Neuronal stem cell (in vitro differentiated cells): Measurements from ENCODE around the gene TTC32.
A peak's percentile ranks its signal among the peaks of the same experiment; 100 is the strongest.

Experiments used
- DNase-seq: peaks from one replicate; pipeline ENCODE4 v3.0.0-alpha.2; 2013; ENCODE audit warnings: low spot score
- H2AFZ ChIP-seq: one replicate; pipeline ENCODE4 v1.6.1; 2013; ENCODE audit warnings: mild to moderate bottlenecking, low read length, inconsistent platforms
- H2AK5ac ChIP-seq: 2 replicates; pipeline ENCODE4 v1.6.1; 2013; ENCODE audit warnings: low read depth, mild to moderate bottlenecking, inconsistent platforms, low read length, moderate library complexity, mixed read lengths
- H2BK120ac ChIP-seq: 2 replicates; pipeline ENCODE4 v1.6.1; 2013; ENCODE audit warnings: low read depth, mild to moderate bottlenecking, inconsistent platforms, low read length, moderate library complexity, mixed read lengths
- H2BK12ac ChIP-seq: one replicate; pipeline ENCODE4 v1.6.1; 2013; ENCODE audit warnings: low read length, inconsistent platforms
- H2BK15ac ChIP-seq: 2 replicates; pipeline ENCODE4 v1.6.1; 2013; ENCODE audit warnings: mild to moderate bottlenecking, low read length, inconsistent platforms, mixed read lengths
- H2BK5ac ChIP-seq: one replicate; pipeline ENCODE4 v1.6.1; 2013; ENCODE audit warnings: inconsistent platforms, mild to moderate bottlenecking, low read length, moderate library complexity
- H3K14ac ChIP-seq: one replicate; pipeline ENCODE4 v1.6.1; 2013; ENCODE audit warnings: low read length, inconsistent platforms
- H3K18ac ChIP-seq: 2 replicates; pipeline ENCODE4 v1.6.1; 2013; ENCODE audit warnings: low read length, inconsistent platforms
- H3K23ac ChIP-seq: 2 replicates; pipeline ENCODE4 v1.6.1; 2013; ENCODE audit warnings: low read depth, mild to moderate bottlenecking, mixed read lengths, low read length, inconsistent platforms; ENCODE audit not compliant: poor library complexity
- H3K27ac ChIP-seq: replicated peaks from 3 replicates; pipeline ENCODE4 v1.5.1; 2013; ENCODE audit warnings: low read length, inconsistent platforms
- H3K27me3 ChIP-seq, 3 experiments: 2 replicates each; pipeline ENCODE4 v1.6.1; 2013; ENCODE audit warnings: low read length in 3 of 3, mild to moderate bottlenecking in 2 of 3, inconsistent platforms in 1 of 3, low read depth in 1 of 3, mixed read lengths in 1 of 3, moderate library complexity in 1 of 3; ENCODE audit not compliant: control insufficient read depth in 3 of 3, insufficient read depth in 3 of 3
- H3K36me3 ChIP-seq, 2 donors: replicated peaks in 1 of 2; 2 replicates each; pipeline ENCODE4 v1.6.1; 2013; ENCODE audit warnings: low read length in 2 of 2; ENCODE audit not compliant: control insufficient read depth in 2 of 2, insufficient read depth in 2 of 2
- H3K4ac ChIP-seq: 2 replicates; pipeline ENCODE4 v1.6.1; 2013; ENCODE audit warnings: inconsistent platforms, mild to moderate bottlenecking, low read length, moderate library complexity
- H3K4me1 ChIP-seq, 2 donors: 1 replicate in 1 of 2; 2 replicates in 1 of 2; pipeline ENCODE4 v1.6.1; 2013; ENCODE audit warnings: low read length in 2 of 2, low read depth in 1 of 2; ENCODE audit not compliant: control insufficient read depth in 2 of 2, insufficient read depth in 1 of 2
- H3K4me2 ChIP-seq: one replicate; pipeline ENCODE4 v1.6.1; 2013; ENCODE audit warnings: mild to moderate bottlenecking, low read length, inconsistent platforms; ENCODE audit not compliant: insufficient read depth, poor library complexity, severe bottlenecking
- H3K4me3 ChIP-seq, 2 donors: 2 replicates each; pipeline ENCODE4 v1.5.1; 2013; ENCODE audit warnings: low read length in 2 of 2, mild to moderate bottlenecking in 2 of 2, inconsistent platforms in 1 of 2, moderate library complexity in 1 of 2
- H3K79me1 ChIP-seq: one replicate; pipeline ENCODE4 v1.6.1; 2013; ENCODE audit warnings: low read depth, mild to moderate bottlenecking, inconsistent platforms, low read length, moderate library complexity
- H3K9ac ChIP-seq: one replicate; pipeline ENCODE4 v1.6.1; 2013; ENCODE audit warnings: mild to moderate bottlenecking, low read depth, low read length, inconsistent platforms; ENCODE audit not compliant: poor library complexity
- H3K9me3 ChIP-seq, 2 donors: replicated peaks in 1 of 2; 2 replicates each; pipeline versions ENCODE3 to v1.6.1; 2013; ENCODE audit warnings: low read length in 2 of 2, mild to moderate bottlenecking in 2 of 2, inconsistent platforms in 1 of 2, low read depth in 1 of 2, mixed read lengths in 1 of 2, moderate library complexity in 1 of 2; ENCODE audit not compliant: control insufficient read depth in 2 of 2, insufficient read depth in 1 of 2
- H4K8ac ChIP-seq: one replicate; pipeline ENCODE4 v1.6.1; 2013; ENCODE audit warnings: low read depth, mild to moderate bottlenecking, inconsistent platforms, low read length, moderate library complexity
- H4K91ac ChIP-seq: one replicate; pipeline ENCODE4 v1.6.1; 2013; ENCODE audit warnings: low read length, low read depth, mild to moderate bottlenecking, inconsistent platforms; ENCODE audit not compliant: poor library complexity
- WGBS, 2 donors: extraction: QIAGEN DNeasy Blood & Tissue Kit; methylation state at CpG; one replicate each; pipeline ENCODE4 v1.1.7; 2013; ENCODE audit warnings: missing lambda C conversion rate in 2 of 2, mixed read lengths in 1 of 2; ENCODE audit not compliant: insufficient read length in 2 of 2, insufficient replicate concordance in 1 of 2; ENCODE audit errors: extremely low coverage in 2 of 2; 5-methylcytosine and 5-hydroxymethylcytosine counted together

TTC32 gene

DNA sequence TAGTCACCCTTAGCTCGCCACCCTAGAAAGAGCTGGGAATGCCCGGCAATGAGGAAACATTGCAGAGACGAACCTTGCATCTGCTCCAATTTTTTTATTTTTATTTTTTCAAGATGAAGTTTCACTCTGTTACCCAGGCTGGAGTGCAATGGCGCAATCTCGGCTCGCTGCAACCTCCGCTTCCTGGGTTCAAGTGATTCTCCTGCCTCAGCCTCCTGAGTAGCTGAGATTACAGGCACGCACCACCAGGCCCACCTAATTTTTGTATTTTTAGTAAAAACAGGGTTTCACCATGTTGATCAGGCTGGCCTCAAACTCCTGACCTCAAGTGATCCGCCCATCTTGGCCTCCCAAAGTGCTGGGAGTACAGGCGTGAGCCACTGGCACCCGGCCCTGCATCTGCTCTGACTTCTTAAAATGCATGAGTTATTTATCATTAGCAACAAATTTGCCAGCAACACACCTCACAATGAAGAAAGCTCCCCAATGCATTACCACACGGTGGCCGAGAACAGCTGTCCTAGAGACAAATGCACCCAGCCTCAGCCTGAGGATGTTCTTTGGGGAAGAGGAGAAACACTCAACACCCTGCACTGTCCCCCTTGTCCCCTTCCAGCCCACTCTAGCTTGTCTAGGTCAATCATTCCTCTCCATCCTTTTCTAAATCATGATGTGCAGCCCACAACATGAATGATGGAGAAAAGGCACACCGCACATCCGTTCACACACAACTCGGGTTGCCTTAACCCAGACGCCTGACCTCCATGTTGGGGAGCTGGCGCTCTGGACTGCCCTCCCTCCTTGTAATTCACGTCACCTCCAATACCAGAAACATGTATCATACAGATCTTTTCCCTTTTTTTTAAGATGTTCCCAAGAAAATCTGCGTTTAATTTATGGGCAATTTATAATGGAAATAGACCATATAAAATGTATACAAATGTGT, 46.9 kb downstream of the TTC32 start:
- Histone ChIP-seq H3K23ac (no peak overlapping the region), H3K27me3 (peaks cover 0 to 39% (median 0%) of the 10 kb centered on the region in 3 experiments), H3K4me2 (no peak overlapping the region), H3K4me3 (no peak overlapping the region), H4K91ac (no peak overlapping the region), H2BK15ac (no peak overlapping the region), H3K79me1 (peaks cover 3% of the 10 kb centered on the region), H2AK5ac (no peak overlapping the region), H3K4me1 (peaks cover 0 to 6% of the 10 kb centered on the region in 2 donors), H3K14ac (no peak overlapping the region), H3K36me3 (no peaks in the 10 kb centered on the region), H2BK12ac (no peak overlapping the region), H4K8ac (no peak overlapping the region), H3K27ac (no peak overlapping the region), H3K18ac (no peak overlapping the region), H2BK5ac (no peak overlapping the region), H2AFZ (no peak overlapping the region), H2BK120ac (no peak overlapping the region), H3K9ac (no peak overlapping the region), H3K9me3 (no peaks in the 10 kb centered on the region), H3K4ac (no peak overlapping the region)
- no peak for DNase-seq
- no CpG with 5 or more reads among the region's 20 CpGs for WGBS, 2 donors

DNA sequence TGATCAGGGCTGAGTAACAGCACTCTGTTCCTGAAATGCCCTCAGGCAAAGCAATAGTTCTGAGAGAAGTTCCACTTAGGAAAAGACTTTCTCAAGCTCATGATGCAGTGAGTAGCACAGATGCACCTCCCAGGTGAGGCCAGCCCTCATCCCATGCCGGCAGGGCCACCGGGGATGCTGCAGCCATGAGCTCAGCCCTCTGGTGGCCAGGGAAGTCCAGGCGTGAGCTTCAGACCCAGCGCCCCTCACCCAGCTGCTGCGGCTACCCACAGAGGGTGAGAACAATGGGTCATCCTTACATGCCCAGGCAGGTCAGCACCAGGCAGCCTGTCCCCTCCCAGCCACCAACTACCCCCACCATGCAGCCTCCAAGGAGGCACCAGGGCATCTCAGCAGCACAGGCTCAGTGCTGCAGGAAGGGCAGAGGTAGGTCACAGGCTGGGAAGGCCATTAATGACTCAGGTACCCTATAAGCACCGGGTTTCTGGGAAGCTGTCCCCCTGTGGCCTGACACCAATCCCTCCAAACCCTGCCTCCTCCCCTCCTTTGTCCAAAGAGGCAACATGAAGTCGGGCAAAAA, 50.6 kb downstream of the TTC32 start:
- H3K27ac ChIP-seq, result no peak overlapping the region
- no peaks in the 10 kb centered on the region for H3K36me3 ChIP-seq
- no peak overlapping the region for H3K9ac ChIP-seq
- peaks cover 0 to 6% of the 10 kb centered on the region in 2 donors for H3K4me1 ChIP-seq
- H3K27me3 ChIP-seq, result peaks cover 0 to 22% (median 0%) of the 10 kb centered on the region in 3 experiments
- no peak overlapping the region for H3K4ac ChIP-seq
- peak overlapping the region in 1 of 2 donors; percentile 36 for H3K4me3 ChIP-seq
- DNase-seq, result no peak
- H2BK5ac ChIP-seq, result no peak overlapping the region
- H2AFZ ChIP-seq, result peak overlapping the region; percentile 7
- no CpG with 5 or more reads among the region's 7 CpGs for WGBS, 2 donors
- H3K14ac ChIP-seq, result no peak overlapping the region
- H2BK12ac ChIP-seq, result no peak overlapping the region
- no peak overlapping the region for H2AK5ac ChIP-seq
- H3K18ac ChIP-seq, result peak overlapping the region; percentile 86
- H3K9me3 ChIP-seq, result no peaks in the 10 kb centered on the region
- no peaks in the 10 kb centered on the region for H3K79me1 ChIP-seq
- no peak overlapping the region for H3K23ac ChIP-seq
- H4K8ac ChIP-seq, result peak overlapping the region; percentile 70
- no peak overlapping the region for H4K91ac ChIP-seq
- no peak overlapping the region for H3K4me2 ChIP-seq
- H2BK120ac ChIP-seq, result no peak overlapping the region
- no peak overlapping the region for H2BK15ac ChIP-seq

DNA sequence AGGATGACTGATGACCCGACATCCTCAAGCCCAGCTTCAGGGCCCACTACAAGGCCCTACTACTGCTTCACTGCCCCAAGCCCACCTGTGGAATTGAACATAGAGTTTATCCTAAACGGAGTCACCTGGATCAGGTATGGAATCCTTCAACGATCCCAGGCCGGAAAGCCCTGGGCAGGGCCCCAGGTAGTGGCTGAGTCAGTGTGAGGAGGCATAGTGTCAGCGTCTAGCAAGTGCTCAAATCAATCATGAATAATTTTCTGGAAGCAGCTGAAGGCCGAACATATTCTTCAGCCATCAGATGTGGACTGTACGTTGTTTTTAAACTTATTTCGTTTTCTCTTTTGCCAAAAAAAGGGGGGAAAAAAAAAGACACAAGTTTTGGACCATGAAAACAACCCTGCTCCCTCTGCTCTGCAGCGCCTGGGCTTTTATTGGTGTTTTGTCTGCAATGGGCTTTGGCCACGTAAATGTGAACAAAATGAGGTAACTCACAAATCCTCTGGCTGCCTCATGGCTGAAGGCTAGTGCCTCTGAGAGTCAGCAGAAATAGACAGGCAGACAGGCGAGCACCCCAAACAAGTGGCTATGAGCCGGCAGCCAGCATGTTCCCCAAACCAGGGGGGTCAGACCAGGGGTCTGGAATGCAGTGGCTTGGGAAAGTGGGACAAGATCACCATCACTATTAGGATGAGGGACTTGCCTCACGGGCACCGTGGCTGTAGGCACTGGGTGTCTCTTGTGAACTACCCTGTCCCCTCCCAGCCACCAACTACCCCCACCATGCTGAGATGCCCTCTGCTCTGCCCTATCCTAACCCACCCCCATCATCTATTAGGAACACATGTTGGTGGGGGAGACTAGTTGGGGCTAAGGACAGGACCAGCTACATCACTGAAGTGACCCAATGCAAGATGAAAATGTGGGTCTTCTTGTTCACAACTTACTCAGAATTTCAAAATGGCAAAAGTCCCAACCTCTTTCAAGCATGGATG, 51.4 kb downstream of the TTC32 start:
- H2BK5ac ChIP-seq, result no peak overlapping the region
- no peak overlapping the region for H3K4ac ChIP-seq
- H3K14ac ChIP-seq, result no peak overlapping the region
- peak overlapping the region; percentile 23 for H3K18ac ChIP-seq
- H3K23ac ChIP-seq, result no peak overlapping the region
- no peak overlapping the region for H2BK12ac ChIP-seq
- peaks cover 0 to 6% of the 10 kb centered on the region in 2 donors for H3K4me1 ChIP-seq
- H3K36me3 ChIP-seq, result no peaks in the 10 kb centered on the region
- no peak overlapping the region for H3K9ac ChIP-seq
- H2BK120ac ChIP-seq, result no peak overlapping the region
- no peak overlapping the region for H4K8ac ChIP-seq
- DNase-seq, result no peak
- H4K91ac ChIP-seq, result no peak overlapping the region
- no peak overlapping the region for H3K4me2 ChIP-seq
- H2BK15ac ChIP-seq, result no peak overlapping the region
- no peak overlapping the region for H3K27ac ChIP-seq
- H2AFZ ChIP-seq, result no peak overlapping the region
- H3K27me3 ChIP-seq, result peaks cover 0 to 13% (median 0%) of the 10 kb centered on the region in 3 experiments
- H3K9me3 ChIP-seq, result no peaks in the 10 kb centered on the region
- H2AK5ac ChIP-seq, result peak overlapping the region; percentile 28
- H3K79me1 ChIP-seq, result no peaks in the 10 kb centered on the region
- H3K4me3 ChIP-seq, result no peak overlapping the region
- WGBS, 2 donors, result no CpG with 5 or more reads among the region's 14 CpGs
